Ovary (tissue), 3 donors: Measurements from ENCODE around the gene PRKCH.

Experiments
- POLR2A ChIP-seq: fragments of 450-650 bp; IDR thresholded peaks from one replicate; pipeline ENCODE4 v1.6.1; 2017; ENCODE audit warnings: antibody characterized with exemption, mild to moderate bottlenecking, moderate library complexity
- TF ChIP-seq, protein P1 (sequence below), 3 donors: fragments of 450-650 bp in 2 of 3; fragments of 200-600 bp in 1 of 3; IDR thresholded peaks; one replicate each; pipeline versions ENCODE4 v1.5.1 to v1.8.0; 2016 to 2022; ENCODE audit warnings: antibody characterized with exemption in 3 of 3, mild to moderate bottlenecking in 1 of 3
- donor health status: DM: no; HTN: no; CAD: no.

- TF ChIP-seq, protein P1, sequence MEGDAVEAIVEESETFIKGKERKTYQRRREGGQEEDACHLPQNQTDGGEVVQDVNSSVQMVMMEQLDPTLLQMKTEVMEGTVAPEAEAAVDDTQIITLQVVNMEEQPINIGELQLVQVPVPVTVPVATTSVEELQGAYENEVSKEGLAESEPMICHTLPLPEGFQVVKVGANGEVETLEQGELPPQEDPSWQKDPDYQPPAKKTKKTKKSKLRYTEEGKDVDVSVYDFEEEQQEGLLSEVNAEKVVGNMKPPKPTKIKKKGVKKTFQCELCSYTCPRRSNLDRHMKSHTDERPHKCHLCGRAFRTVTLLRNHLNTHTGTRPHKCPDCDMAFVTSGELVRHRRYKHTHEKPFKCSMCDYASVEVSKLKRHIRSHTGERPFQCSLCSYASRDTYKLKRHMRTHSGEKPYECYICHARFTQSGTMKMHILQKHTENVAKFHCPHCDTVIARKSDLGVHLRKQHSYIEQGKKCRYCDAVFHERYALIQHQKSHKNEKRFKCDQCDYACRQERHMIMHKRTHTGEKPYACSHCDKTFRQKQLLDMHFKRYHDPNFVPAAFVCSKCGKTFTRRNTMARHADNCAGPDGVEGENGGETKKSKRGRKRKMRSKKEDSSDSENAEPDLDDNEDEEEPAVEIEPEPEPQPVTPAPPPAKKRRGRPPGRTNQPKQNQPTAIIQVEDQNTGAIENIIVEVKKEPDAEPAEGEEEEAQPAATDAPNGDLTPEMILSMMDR (IDR thresholded peaks at IDR 0.05): no peak
- no peak for TF ChIP-seq POLR2A
Measured at GRCh38 chr14:61388976-61389576, 67.7 kb downstream of the PRKCH start.
